HepG2 (cell line): Measurements from ENCODE around the gene PAXIP1. TPM values are rescaled to one million over a fixed set of nuclear protein-coding genes. Genes with fewer than 3 reads are reported as not detected.

ENCODE experiments used
- ARID4A ChIP-seq: sonication (generic); formaldehyde crosslinking; IDR thresholded peaks from 2 replicates; pipeline ENCODE4 v1.5.0; 2020; ENCODE audit warnings: mild to moderate bottlenecking, missing genetic modification reagents, borderline replicate concordance
- DRAP1 ChIP-seq: IDR thresholded peaks from 2 replicates; pipeline ENCODE4 v1.6.1; 2016; ENCODE audit warnings: missing genetic modification reagents, missing compliant biosample characterization
- EP300 ChIP-seq, 3 experiments: sonication (generic) in 1 of 3; formaldehyde crosslinking in 1 of 3; IDR thresholded peaks; 2 replicates each; pipeline versions ENCODE4 v1.5.1 to v1.6.1; 2011 to 2020; ENCODE audit warnings: low read depth in 2 of 3, low read length in 2 of 3, borderline replicate concordance in 1 of 3, improper control_type of control experiment in 1 of 3, mild to moderate bottlenecking in 1 of 3, missing genetic modification reagents in 1 of 3, moderate library complexity in 1 of 3
- GPN1 ChIP-seq: sonication (generic); formaldehyde crosslinking; IDR thresholded peaks from 2 replicates; pipeline ENCODE4 v1.5.1; 2020; ENCODE audit warnings: missing genetic modification reagents, borderline replicate concordance
- HDAC1 ChIP-seq: sonication (generic); formaldehyde crosslinking; IDR thresholded peaks from 2 replicates; pipeline ENCODE4 v1.5.1; 2020; ENCODE audit warnings: mild to moderate bottlenecking, missing genetic modification reagents
- HES4 ChIP-seq: sonication (generic); formaldehyde crosslinking; IDR thresholded peaks from 2 replicates; pipeline ENCODE4 v1.9.0; 2021; ENCODE audit warnings: mild to moderate bottlenecking, missing genetic modification reagents, borderline replicate concordance
- HIVEP1 ChIP-seq: sonication (generic); formaldehyde crosslinking; IDR thresholded peaks from 2 replicates; pipeline ENCODE4 v1.4.0; 2020; ENCODE audit warnings: mild to moderate bottlenecking, missing genetic modification reagents
- HOXA5 ChIP-seq: sonication (generic); formaldehyde crosslinking; IDR thresholded peaks from 2 replicates; pipeline ENCODE4 v1.4.0; 2020; ENCODE audit warnings: missing genetic modification reagents
- NKX3-1 ChIP-seq: sonication (generic); formaldehyde crosslinking; IDR thresholded peaks from 2 replicates; pipeline ENCODE4 v1.5.0; 2020; ENCODE audit warnings: missing genetic modification reagents
- NR2F6 ChIP-seq, 2 experiments: IDR thresholded peaks; 2 replicates each; pipeline ENCODE4 v1.6.1; 2016; ENCODE audit warnings: antibody characterized with exemption in 1 of 2, mild to moderate bottlenecking in 1 of 2
- PHB2 ChIP-seq: fragments of 450-650 bp; IDR thresholded peaks from 2 replicates; pipeline ENCODE4 v1.6.1; 2018; ENCODE audit not compliant: partially characterized antibody
- SP140L ChIP-seq: sonication (generic); formaldehyde crosslinking; IDR thresholded peaks from 2 replicates; pipeline ENCODE4 v1.4.0; 2020; ENCODE audit warnings: missing genetic modification reagents, borderline replicate concordance
- YEATS2 ChIP-seq: sonication (generic); formaldehyde crosslinking; IDR thresholded peaks from 2 replicates; pipeline ENCODE4 v1.4.0; 2020; ENCODE audit warnings: missing genetic modification reagents, borderline replicate concordance
- ZNF124 ChIP-seq: sonication (generic); formaldehyde crosslinking; IDR thresholded peaks from 2 replicates; pipeline ENCODE4 v1.4.0; 2020; ENCODE audit warnings: missing genetic modification reagents
- ZNF329 ChIP-seq: sonication (generic); formaldehyde crosslinking; IDR thresholded peaks from 2 replicates; pipeline ENCODE4 v1.9.0; 2021; ENCODE audit warnings: low read depth, mild to moderate bottlenecking, missing genetic modification reagents
- ZNF605 ChIP-seq: sonication (generic); formaldehyde crosslinking; IDR thresholded peaks from 2 replicates; pipeline ENCODE4 v1.8.0; 2022; ENCODE audit warnings: mild to moderate bottlenecking, missing genetic modification reagents
- ZNF674 ChIP-seq: sonication (generic); formaldehyde crosslinking; IDR thresholded peaks from 2 replicates; pipeline ENCODE4 v1.5.0; 2020; ENCODE audit warnings: low read depth, mild to moderate bottlenecking, missing genetic modification reagents
- ZNF704 ChIP-seq: sonication (generic); formaldehyde crosslinking; IDR thresholded peaks from 2 replicates; pipeline ENCODE4 v1.8.1; 2023; ENCODE audit warnings: mild to moderate bottlenecking, inconsistent platforms, moderate library complexity, missing genetic modification reagents, borderline replicate concordance
- ZNF788 ChIP-seq: sonication (generic); formaldehyde crosslinking; IDR thresholded peaks from 2 replicates; pipeline ENCODE4 v1.5.0; 2020; ENCODE audit warnings: mild to moderate bottlenecking, missing genetic modification reagents, borderline replicate concordance
- ZSCAN30 ChIP-seq: sonication (generic); formaldehyde crosslinking; IDR thresholded peaks from 2 replicates; pipeline ENCODE4 v1.5.0; 2020; ENCODE audit warnings: mild to moderate bottlenecking, missing genetic modification reagents
- polyA plus RNA-seq, 8 experiments: library from polyadenylated mRNA; depleted of rRNA in 3 of 8; stranded (reverse) in 7 of 8; unstranded in 1 of 8; fragments of >200 nt; fragmentation: Illumina TruSeq in 4 of 8; extraction: Trizol in 4 of 8; gene quantifications; 2 replicates each; pipeline versions ENCODE4 v1.2.1 to v1.2.3, GENCODE V29; 2011 to 2016; ENCODE audit warnings: low read depth in 4 of 8, missing spikeins in 1 of 8, mixed read lengths in 1 of 8; ENCODE audit not compliant: insufficient read depth in 1 of 8
- total RNA-seq, 5 experiments: library from RNA; depleted of rRNA; stranded (reverse); fragments of >200 nt; fragmentation: Illumina TruSeq; extraction: Trizol; gene quantifications; 2 replicates each; pipeline ENCODE4 v1.2.3, GENCODE V29; 2016; ENCODE audit warnings: low read depth in 1 of 5
- TF ChIP-seq, protein P1 (sequence below): sonication (generic); formaldehyde crosslinking; conservative IDR thresholded peaks from 2 replicates; pipeline ENCODE4 v1.5.0; 2020; ENCODE audit warnings: missing genetic modification reagents

PAXIP1 gene
- total and polyA plus RNA-seq, 2 of the 13 experiments (the other 11 are each of a cell fraction or from before 2014, with no cell fraction given) = 11.6 to 16.2 TPM

DNA sequence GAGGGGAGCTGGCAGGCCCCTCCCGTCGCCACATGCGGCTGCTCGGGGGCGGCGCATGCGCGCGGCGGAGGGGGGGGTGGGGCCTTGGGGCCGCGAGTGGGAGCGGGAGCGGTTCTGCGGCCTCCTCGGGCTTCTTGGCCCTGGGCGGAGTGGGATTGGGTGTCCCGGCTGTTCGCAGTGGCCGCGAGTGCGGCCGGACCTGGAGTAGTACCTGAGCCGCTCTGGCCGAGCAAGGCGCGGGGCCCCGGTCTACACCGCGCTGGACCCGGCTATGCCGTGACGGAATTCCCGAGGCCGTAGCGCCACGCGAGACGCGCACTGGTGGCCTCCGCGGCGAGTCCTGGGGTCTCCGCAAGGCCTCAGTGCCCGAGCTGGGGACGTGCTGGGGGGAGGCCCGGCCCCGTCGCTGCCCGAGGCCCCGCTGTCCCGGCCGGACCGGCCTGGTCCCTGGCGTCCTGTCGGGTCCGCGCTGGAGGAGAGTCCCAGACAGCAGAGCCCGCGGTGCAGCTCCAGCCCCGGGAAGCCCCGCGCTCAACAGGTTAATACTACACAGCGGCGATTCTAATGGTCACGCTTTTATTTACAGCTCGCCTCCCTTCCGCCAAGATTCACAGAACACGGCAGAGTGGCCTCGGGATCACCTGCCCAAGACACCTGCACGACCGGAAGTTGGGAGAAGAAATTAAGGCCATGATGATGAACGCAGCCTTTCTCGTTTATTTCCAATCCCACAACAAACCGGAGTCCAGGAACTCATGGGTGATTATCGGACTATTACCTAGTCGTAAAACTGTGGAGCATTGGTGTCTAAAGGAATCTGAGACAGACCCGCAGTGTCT, 671 bp upstream of the PAXIP1 start (continued):
- TF ChIP-seq, protein P1, sequence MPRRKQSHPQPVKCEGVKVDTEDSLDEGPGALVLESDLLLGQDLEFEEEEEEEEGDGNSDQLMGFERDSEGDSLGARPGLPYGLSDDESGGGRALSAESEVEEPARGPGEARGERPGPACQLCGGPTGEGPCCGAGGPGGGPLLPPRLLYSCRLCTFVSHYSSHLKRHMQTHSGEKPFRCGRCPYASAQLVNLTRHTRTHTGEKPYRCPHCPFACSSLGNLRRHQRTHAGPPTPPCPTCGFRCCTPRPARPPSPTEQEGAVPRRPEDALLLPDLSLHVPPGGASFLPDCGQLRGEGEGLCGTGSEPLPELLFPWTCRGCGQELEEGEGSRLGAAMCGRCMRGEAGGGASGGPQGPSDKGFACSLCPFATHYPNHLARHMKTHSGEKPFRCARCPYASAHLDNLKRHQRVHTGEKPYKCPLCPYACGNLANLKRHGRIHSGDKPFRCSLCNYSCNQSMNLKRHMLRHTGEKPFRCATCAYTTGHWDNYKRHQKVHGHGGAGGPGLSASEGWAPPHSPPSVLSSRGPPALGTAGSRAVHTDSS = no peak
- TF ChIP-seq YEATS2 (CRISPR knock-in tag) (peak; percentile 31; the same call in 1 of the 2 replicates), ZNF605 (CRISPR knock-in tag) (peak; percentile 47), ZNF674 (CRISPR knock-in tag) (peak; percentile 84; the same call in 1 of the 2 replicates), HES4 (CRISPR knock-in tag) (no peak), ZNF329 (CRISPR knock-in tag) (no peak; the same call in 1 of the 2 replicates), SP140L (CRISPR knock-in tag) (no peak), NR2F6 (IDR thresholded peaks at IDR 0.05) (no peak), NR2F6 (CRISPR knock-in tag; IDR thresholded peaks at IDR 0.05) (no peak), ZSCAN30 (CRISPR knock-in tag) (0 out of 2 replicates have a peak, but pooled peaks have one; percentile 61), ZNF704 (CRISPR knock-in tag) (peak; percentile 87; the same call in 1 of the 2 replicates), HOXA5 (CRISPR knock-in tag) (peak; percentile 40; the same call in 1 of the 2 replicates), HIVEP1 (peak; percentile 49; the same call in 1 of the 2 replicates), ZNF788 (peak; percentile 83; the same call in 1 of the 2 replicates), PHB2 (no peak), DRAP1 (CRISPR knock-in tag) (no peak; the same call in 1 of the 2 replicates), NKX3-1 (CRISPR knock-in tag) (no peak), ZNF124 (no peak), GPN1 (CRISPR knock-in tag) (no peak), ARID4A (CRISPR knock-in tag) (peak; percentile 87), HDAC1 (CRISPR knock-in tag) (peak; percentile 69), EP300 (IDR thresholded peaks at IDR 0.05; ENCODE audit: low read depth in 2 of 2, low read length in 2 of 2) (no peak), EP300 (CRISPR knock-in tag; IDR thresholded peaks at IDR 0.05; ENCODE audit: borderline replicate concordance) (no peak)
